HuH-7.5 (cell line): Measurements from ENCODE around the gene PRSS23.

ENCODE experiments used
- DNase-seq: peaks from one replicate; pipeline ENCODE4 v3.0.0; 2011; ENCODE audit warnings: low spot score

The PRSS23 gene

GRCh38 chr11:86790867-86791849, 9.2 kb upstream of the PRSS23 start:
- DNase-seq = no peak

DNA sequence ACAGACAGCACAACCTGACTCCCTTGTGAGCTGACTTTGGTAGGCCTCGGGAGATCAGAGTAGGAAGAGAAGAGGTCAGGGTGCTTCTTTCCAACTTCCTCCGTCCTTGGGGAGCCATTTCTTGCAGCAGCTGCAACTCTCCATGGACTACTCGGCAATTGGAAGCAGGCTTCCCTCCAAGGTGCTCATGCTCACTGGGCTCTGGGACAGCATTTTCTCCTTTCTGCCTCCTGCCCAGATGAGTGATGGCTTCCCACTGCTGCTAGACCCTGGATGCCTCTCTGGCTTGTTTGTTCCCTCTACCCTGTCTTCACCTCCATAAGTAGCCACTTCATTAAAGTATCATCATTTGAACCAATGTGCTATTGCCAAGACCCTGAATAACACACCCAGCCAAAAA, 8.2 kb upstream of the PRSS23 start:
- no peak for DNase-seq

- DNase-seq = no peak
Measured at GRCh38 chr11:86793307-86793706, 7.0 kb upstream of the PRSS23 start.

- no peak for DNase-seq
Measured at GRCh38 chr11:86795511-86795910, 4.8 kb upstream of the PRSS23 start.

DNA sequence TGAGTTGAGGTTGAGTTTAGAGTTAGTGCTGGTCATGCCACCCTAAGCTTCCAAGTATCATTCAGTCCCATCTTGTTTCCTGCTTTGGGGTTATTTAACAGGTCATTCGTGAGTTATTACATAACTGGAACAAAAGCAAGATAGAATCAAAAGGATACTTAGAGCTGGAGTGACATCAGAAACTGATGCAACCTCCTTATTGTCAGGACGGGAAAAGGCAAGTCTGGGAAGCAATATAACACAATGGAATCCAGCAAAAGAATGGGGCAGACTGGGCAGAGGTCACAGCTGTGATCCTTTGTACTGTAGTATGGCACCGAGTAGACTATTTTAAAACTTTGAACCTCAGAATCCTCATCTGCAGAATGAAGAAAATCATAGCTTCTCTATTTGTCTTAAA, 4.4 kb upstream of the PRSS23 start:
- no peak for DNase-seq

DNA sequence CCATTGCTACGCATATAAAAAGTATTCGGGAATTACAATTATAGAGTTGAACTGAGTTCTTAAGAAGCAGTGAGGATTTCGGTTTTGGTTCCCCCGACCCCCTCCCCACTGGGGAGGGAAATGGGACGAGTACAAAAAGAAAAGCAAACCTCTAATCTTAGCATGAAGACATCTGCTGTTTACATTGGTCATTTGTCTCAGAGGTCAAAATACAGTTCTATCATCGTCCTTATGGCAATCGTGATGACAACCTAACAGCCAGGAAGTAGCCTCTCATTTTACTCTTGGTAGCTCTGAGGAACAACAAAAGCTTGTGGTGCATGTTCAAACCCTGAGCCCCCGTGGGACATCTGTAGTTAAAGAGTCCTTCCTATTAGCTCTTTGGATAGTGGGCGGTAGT, 3.2 kb upstream of the PRSS23 start:
- no peak for DNase-seq

GRCh38 chr11:86798988-86799387, 1.4 kb upstream of the PRSS23 start:
- DNase-seq = no peak

DNA sequence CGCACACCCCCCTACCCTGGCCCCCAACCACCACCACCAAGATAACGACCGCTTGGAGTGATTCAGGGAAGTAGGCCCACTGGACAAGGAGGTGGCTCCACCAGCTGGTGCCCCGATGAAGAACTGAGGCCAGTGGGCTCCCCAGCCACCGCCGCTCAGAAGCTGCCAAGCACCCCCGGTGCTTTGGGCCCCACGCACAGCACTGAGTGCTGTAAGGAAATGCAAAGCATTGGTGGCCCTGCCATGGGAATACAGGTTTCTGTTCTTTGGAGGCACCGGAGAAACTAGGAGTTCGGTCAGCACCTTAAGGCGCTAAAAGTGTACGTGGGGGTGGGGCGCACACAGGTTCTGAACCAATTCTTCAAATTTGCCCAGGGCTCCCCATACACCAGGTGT, 664 bp upstream of the PRSS23 start:
- no peak for DNase-seq

- DNase-seq = no peak
Measured at GRCh38 chr11:86800960-86801272, 574 bp downstream of the PRSS23 start.

DNA sequence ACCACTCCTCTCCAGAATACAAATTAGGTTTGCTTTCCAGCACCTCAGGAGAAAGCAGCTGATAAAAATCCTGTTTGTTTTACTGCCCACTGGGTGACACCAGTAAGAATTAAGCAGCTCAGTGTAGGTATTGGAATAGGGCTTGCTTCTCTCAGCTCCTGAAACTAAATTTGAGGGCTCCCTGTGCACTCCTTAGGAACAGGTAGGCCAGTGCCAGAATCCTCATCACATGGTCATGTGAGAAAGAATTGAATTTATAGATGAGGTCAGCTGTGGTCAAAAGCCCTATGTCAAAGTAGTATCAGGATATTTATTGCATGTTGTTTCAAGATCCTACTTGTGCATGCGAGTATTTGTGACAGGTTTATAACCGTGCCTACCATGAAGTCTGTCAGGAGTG, 1.0 kb downstream of the PRSS23 start:
- DNase-seq = no peak

GRCh38 chr11:86802146-86802545, 1.8 kb downstream of the PRSS23 start:
- no peak for DNase-seq

DNA sequence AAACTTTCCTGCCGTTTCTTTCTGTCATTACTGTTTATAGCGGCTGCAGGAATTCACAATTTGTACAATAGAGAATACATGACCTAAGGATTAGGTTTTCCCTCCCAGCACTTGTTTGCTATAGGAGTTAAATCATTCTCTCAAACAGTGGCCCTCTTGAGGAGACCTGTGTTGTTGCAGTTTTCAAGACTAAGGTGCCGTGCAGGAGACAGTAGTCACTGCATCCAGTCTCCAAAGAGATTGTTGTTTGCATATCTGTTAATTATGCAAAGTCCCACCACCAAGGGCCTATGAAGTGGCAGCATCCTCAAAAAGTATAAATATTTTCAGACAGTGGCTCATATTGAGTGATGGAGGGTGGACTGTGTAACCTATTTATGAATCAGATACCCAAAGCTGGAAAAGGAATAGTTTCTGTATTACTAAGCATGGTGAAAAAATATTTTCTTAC, 2.3 kb downstream of the PRSS23 start:
- DNase-seq = no peak

DNA sequence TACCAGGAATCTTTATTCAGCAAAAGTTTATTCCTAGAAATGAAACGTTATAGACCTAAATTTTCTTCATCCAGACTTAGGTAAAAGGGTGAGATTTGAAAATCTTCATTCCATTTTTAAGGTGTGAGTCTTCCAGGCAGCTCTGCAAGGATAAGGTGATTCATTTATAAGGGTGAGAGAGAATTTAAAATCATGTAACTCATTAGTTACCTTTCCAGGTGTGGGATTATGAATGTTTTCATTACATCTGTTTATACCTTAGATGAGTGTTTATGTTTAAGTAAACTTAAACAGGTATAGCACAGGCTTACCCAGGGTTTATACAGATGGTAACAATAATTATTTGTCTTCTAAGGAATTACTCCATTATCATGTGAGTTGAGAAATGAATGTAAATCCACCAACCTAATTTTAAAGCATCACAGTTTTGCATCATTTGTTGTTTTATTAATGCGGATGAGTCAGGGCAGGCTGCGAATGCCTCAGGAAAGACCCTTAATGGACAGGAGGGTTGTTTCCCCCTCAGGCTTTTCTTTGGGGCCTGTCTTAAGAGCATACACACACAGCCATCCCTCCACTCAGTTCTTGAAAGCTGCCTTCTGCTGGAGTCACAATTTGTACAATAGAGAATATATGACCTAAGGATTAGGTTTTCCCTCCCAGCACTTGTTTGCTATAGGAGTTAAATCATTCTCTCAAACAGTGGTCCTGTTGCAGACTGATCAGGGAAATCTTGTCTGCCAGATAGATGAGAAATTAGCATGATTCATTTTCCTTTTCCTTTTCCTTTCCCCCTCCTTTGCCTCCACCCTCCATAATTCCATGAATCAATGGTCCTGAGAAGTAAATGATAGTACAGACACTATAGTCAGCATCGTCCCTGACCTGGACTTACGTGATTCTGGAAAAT, 3.0 kb downstream of the PRSS23 start:
- no peak for DNase-seq

DNA sequence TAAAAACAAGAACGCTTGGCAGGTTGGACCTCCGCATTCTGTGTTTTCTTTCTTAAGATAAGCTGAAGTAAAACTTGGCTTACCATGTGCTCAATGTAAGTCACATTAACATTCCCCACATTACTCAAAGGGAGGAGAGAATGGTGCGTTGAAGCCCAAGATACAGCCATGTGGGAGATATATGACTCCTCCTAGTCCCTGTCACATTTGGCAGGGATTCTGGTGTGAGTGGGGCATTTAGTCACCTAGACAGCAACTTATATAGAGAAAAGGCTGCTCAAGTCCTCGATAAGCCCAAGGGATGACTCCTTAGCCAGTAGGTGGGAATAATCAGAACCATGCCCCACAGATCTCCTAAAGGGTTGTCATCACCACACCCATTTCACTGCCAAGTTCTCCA, 4.6 kb downstream of the PRSS23 start:
- DNase-seq = no peak

DNA sequence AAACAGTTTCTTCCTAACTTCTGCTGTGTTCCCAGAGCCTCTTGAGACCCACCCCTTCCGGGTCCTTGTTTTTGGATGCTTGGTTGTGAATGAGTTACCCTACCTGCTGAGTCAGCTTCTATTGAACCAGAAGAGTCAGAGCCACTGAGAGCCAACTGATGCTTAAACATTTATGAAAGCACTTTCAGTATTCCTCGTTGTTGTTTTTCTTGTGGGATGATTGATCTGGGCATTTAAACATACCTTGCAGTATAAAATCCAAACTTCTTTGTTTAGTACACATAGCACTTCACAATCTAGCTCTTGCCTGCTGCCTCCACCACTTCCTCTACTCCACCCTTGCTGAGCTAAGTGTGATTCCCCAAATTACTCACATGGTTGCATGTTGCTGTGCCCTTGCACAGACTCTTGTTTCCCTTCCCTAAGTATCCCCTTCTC, 5.5 kb downstream of the PRSS23 start:
- no peak for DNase-seq

DNA sequence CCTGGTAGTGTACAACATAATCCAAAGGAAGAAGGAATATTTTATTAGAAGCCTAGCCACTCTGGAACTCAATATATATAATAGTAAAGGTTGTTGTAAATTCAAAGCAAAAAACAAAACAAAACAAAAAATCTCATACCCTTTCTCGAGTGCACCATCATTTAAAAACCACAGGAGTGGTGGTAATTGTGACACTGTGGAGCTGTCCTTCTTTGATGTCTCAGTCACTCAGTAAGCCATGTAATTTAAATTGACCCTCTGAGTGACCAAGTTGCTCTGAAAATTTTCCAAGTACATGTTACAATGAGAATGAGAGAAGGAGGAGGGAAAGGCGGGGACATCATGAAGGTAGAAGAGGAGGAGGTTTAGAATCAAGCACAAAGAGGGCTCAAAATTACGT, 6.6 kb downstream of the PRSS23 start:
- DNase-seq = no peak

- no peak for DNase-seq
Measured at GRCh38 chr11:86807360-86807759, 7.0 kb downstream of the PRSS23 start.

DNA sequence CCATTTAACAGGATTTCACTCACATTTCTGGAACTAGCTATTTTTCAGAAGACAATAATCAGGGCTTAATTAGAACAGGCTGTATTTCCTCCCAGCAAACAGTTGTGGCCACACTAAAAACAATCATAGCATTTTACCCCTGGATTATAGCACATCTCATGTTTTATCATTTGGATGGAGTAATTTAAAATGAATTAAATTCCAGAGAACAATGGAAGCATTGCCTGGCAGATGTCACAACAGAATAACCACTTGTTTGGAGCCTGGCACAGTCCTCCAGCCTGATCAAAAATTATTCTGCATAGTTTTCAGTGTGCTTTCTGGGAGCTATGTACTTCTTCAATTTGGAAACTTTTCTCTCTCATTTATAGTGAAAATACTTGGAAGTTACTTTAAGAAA, 9.2 kb downstream of the PRSS23 start:
- DNase-seq = no peak

GRCh38 chr11:86810288-86810687, 9.9 kb downstream of the PRSS23 start:
- no peak for DNase-seq

GRCh38 chr11:86811637-86812321, 11.4 kb downstream of the PRSS23 start:
- DNase-seq = no peak

- no peak for DNase-seq
Measured at GRCh38 chr11:86812322-86812670, 12.0 kb downstream of the PRSS23 start.

DNA sequence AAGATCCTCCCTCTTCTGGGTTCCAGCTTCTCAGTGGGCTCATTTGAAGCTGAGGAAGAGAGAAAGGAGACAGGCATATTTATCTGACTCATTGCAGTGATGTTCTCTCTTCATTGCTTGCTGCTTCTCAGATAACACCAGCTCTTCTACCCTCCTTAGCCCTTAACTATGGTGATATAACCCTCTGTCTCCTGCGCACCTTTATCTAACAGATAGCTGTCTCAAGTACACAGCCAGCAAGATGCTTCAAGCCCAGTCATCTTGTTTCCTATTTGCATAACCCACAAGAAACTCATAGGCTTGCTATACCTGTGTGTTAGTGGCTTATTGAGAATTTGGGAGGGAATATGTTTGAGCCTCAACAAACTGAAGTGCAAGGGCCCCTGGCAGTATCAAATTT, 12.6 kb downstream of the PRSS23 start:
- no peak for DNase-seq

GRCh38 chr11:86814775-86815174, 14.4 kb downstream of the PRSS23 start:
- DNase-seq = no peak
